ENCODE results near the gene KIAA0825. TPM values are rescaled to one million over a fixed set of nuclear protein-coding genes. Genes with fewer than 3 reads are reported as not detected.

KIAA0825 gene
- total and polyA plus RNA-seq, 2 of the 8 experiments (the other 6 are each of a cell fraction or from before 2014, with no cell fraction given) = 0.60 to 1.0 TPM

GRCh38 chr5:94661086-94661485 lies 42.7 kb upstream of the KIAA0825 start:
- H3K79me1 ChIP-seq (ENCODE audit: low read depth, low read length) = peaks cover 6% of the 10 kb centered on the region
- H2BK20ac ChIP-seq (ENCODE audit: low read length) = no peak overlapping the region
- H4K8ac ChIP-seq (ENCODE audit: extremely low read depth, insufficient read depth, low read length) = no peak overlapping the region
- H3K9ac ChIP-seq (replicated peaks in 1 of 4; ENCODE audit: extremely low read depth in 1 of 4, low read depth in 3 of 4, low read length in 3 of 4) = no peak overlapping the region
- no peaks in the 10 kb centered on the region for H4K20me1 ChIP-seq (replicated peaks in 1 of 2; ENCODE audit: control insufficient read depth in 1 of 2, insufficient read depth in 2 of 2, low read length in 2 of 2)
- no peaks in the 10 kb centered on the region for H3K23me2 ChIP-seq (ENCODE audit: low read depth, low read length)
- no peak overlapping the region for H3K4me2 ChIP-seq (ENCODE audit: insufficient read depth in 1 of 2, low read depth in 2 of 2, low read length in 2 of 2)
- peaks cover 0 to 8% of the 10 kb centered on the region in 2 experiments; a peak in 2 of 4 replicates for H3K9me3 ChIP-seq (ENCODE audit: insufficient read depth in 2 of 2, low read depth in 1 of 2, low read length in 1 of 2)
- 90% methylated on average over 3 of the region's 3 CpGs; no CpG with 5 or more reads in 1 of the 2 experiments for WGBS, 2 experiments (ENCODE audit: extremely low coverage in 1 of 2, insufficient coverage in 1 of 2, insufficient read length in 1 of 2, insufficient replicate concordance in 2 of 2, low coverage in 1 of 2, low lambda C conversion rate in 2 of 2, missing lambda C conversion rate in 1 of 2)
- H3K27ac ChIP-seq (ENCODE audit: low read depth, low read length) = no peak overlapping the region
- peaks cover 0 to 10% (median 2%) of the 10 kb centered on the region in 4 experiments; a peak in 4 of 8 replicates for H3K36me3 ChIP-seq (ENCODE audit: control insufficient read depth in 2 of 4, insufficient read depth in 4 of 4, low read length in 3 of 4)
- H3K23ac ChIP-seq (ENCODE audit: insufficient read length) = no peak overlapping the region
- no peak overlapping the region for H3K18ac ChIP-seq (ENCODE audit: extremely low read depth, low read length)
- H2BK120ac ChIP-seq (replicated peaks; ENCODE audit: low read depth, low read length) = no peak overlapping the region
- no peak overlapping the region for H2AK5ac ChIP-seq (ENCODE audit: low read depth, low read length)
- H3K14ac ChIP-seq (ENCODE audit: insufficient read length) = no peak overlapping the region
- no peak overlapping the region for H2BK12ac ChIP-seq (ENCODE audit: low read depth, low read length)
- H3K4me1 ChIP-seq (replicated peaks in 1 of 4; ENCODE audit: control insufficient read depth in 3 of 4, insufficient read depth in 4 of 4, low read length in 3 of 4) = no peaks in the 10 kb centered on the region
- DNase-seq (ENCODE audit: low read depth in 1 of 2, low spot score in 2 of 2) (no peak), FAIRE-seq (no peak)
- no peak overlapping the region for H3K4ac ChIP-seq (replicated peaks; ENCODE audit: insufficient read length, low read depth, low read length)
- ChIA-PET CTCF (ENCODE audit: partially characterized antibody) (interaction anchor here (1.5 kb wide), 1 partner anchor 47 kb away, joined by 4 read pairs; no protein-coding TSS in a partner anchor), POLR2A (ENCODE audit: partially characterized antibody) (no interaction called here)
- no peak overlapping the region for H2BK5ac ChIP-seq (ENCODE audit: low read depth, low read length)
- no peak overlapping the region for H4K91ac ChIP-seq (replicated peaks; ENCODE audit: insufficient read length, low read length)
- no peak overlapping the region for H3K4me3 ChIP-seq (ENCODE audit: extremely low read depth in 1 of 4, insufficient read depth in 2 of 4, low read depth in 3 of 4, low read length in 4 of 4)
- no peak overlapping the region for H4K5ac ChIP-seq (ENCODE audit: insufficient read length, low read depth, low read length)
- no peak overlapping the region for H2AFZ ChIP-seq (ENCODE audit: low read length)
- H3K27me3 ChIP-seq (replicated peaks in 1 of 4; ENCODE audit: control insufficient read depth in 3 of 4, extremely low read depth in 1 of 4, insufficient read depth in 3 of 4, low read length in 3 of 4) = 0 out of 7 replicates have a peak, but pooled peaks cover 0 to 2% (median 0%) of the 10 kb centered on the region in 4 experiments
- no peak overlapping the region for H3K56ac ChIP-seq (replicated peaks; ENCODE audit: insufficient read length, low read depth, low read length)
- H2BK15ac ChIP-seq (ENCODE audit: low read length) = no peak overlapping the region
- peaks cover 0 to 10% of the 10 kb centered on the region in 2 experiments; a peak in 2 of 4 replicates for H3K79me2 ChIP-seq (ENCODE audit: control insufficient read depth in 1 of 2, insufficient read depth in 2 of 2, low read length in 2 of 2)
- TF ChIP-seq CHD1 (IDR thresholded peaks at IDR 0.05; ENCODE audit: low read depth, low read length) = no peak
- no peak for TF ChIP-seq EP300 (IDR thresholded peaks at IDR 0.05; ENCODE audit: borderline replicate concordance in 1 of 2, low read depth in 2 of 2, low read length in 2 of 2)
- TF ChIP-seq EGR1 (IDR thresholded peaks at IDR 0.05; ENCODE audit: borderline replicate concordance, low read depth, low read length) = no peak
- no peak for TF ChIP-seq CHD2 (IDR thresholded peaks at IDR 0.05; ENCODE audit: low read length)
- TF ChIP-seq POLR2AphosphoS5 (IDR thresholded peaks at IDR 0.05; ENCODE audit: low read depth, low read length) = no peak
- TF ChIP-seq SRF (IDR thresholded peaks at IDR 0.05; ENCODE audit: low read depth, low read length) = no peak
- no peak for TF ChIP-seq TCF12 (IDR thresholded peaks at IDR 0.05; ENCODE audit: low read depth, low read length)
- no peak for TF ChIP-seq ATF3 (IDR thresholded peaks at IDR 0.05; ENCODE audit: insufficient read depth, low read depth, low read length)
- no peak for TF ChIP-seq CTBP2 (IDR thresholded peaks at IDR 0.05; ENCODE audit: borderline replicate concordance, insufficient read depth, insufficient read length, low read length)
